K562 (cell line): ENCODE measurements around the gene GRIP1.

Source experiments
- CBX1 ChIP-seq: sonication (generic); IDR thresholded peaks from 2 replicates; pipeline ENCODE4 v1.6.1; 2016; ENCODE audit warnings: antibody characterized with exemption, low read depth, mild to moderate bottlenecking
- JUNB ChIP-seq: fragments of 450-650 bp; formaldehyde crosslinking; conservative IDR thresholded peaks from 2 replicates; pipeline ENCODE4 v1.4.0; 2020; ENCODE audit warnings: mild to moderate bottlenecking
- JUND ChIP-seq, 2 experiments: IDR thresholded peaks; 2 replicates in 1 of 2; 3 replicates in 1 of 2; pipeline ENCODE4 v1.6.1; 2011; ENCODE audit warnings: borderline replicate concordance in 2 of 2, low read depth in 2 of 2, low read length in 2 of 2, improper control_type of control experiment in 1 of 2, missing biosample characterization in 1 of 2, missing genetic modification characterization in 1 of 2, missing genetic modification reagents in 1 of 2
- KAT7 ChIP-seq: sonication (generic); formaldehyde crosslinking; IDR thresholded peaks from 2 replicates; pipeline ENCODE4 v1.8.0; 2022; ENCODE audit warnings: missing genetic modification reagents, mild to moderate bottlenecking, borderline replicate concordance
- MTF1 ChIP-seq: fragments of 250-450 bp; sonication (Bioruptor Pico); IDR thresholded peaks from 2 replicates; pipeline ENCODE4 v1.9.0; 2021; ENCODE audit warnings: moderate library complexity, mild to moderate bottlenecking, inconsistent platforms, borderline replicate concordance
- OTX1 ChIP-seq: fragments of 450-650 bp; formaldehyde crosslinking; IDR thresholded peaks from 2 replicates; pipeline ENCODE4 v1.4.0; 2022; ENCODE audit warnings: mild to moderate bottlenecking
- PHF8 ChIP-seq: fragments of 200-600 bp; sonication (generic); IDR thresholded peaks from 2 replicates; pipeline ENCODE4 v1.6.1; 2012; ENCODE audit warnings: mixed run types, mild to moderate bottlenecking, inconsistent platforms, low read length, moderate library complexity, borderline replicate concordance
- POLR2A ChIP-seq: fragments of 450-650 bp; conservative IDR thresholded peaks from 2 replicates; pipeline ENCODE4 v1.6.1; 2016
- SMAD1 ChIP-seq: fragments of 150-350 bp; IDR thresholded peaks from 2 replicates; pipeline ENCODE4 v1.6.1; 2014; ENCODE audit warnings: low read length, low read depth; ENCODE audit not compliant: partially characterized antibody
- YY1 ChIP-seq, 3 experiments: IDR thresholded peaks; 2 replicates each; pipeline ENCODE4 v1.6.1; 2011; ENCODE audit warnings: low read length in 2 of 3, mild to moderate bottlenecking in 2 of 3, moderate library complexity in 2 of 3, borderline replicate concordance in 1 of 3, control low read depth in 1 of 3, low read depth in 1 of 3; ENCODE audit not compliant: insufficient read depth in 3 of 3, insufficient replicate concordance in 2 of 3, control insufficient read depth in 1 of 3, insufficient read length in 1 of 3; ENCODE audit errors: extremely low read depth in 1 of 3
- ZNF143 ChIP-seq: sonication (generic); formaldehyde crosslinking; IDR thresholded peaks from 2 replicates; pipeline ENCODE4 v1.9.0; 2022; ENCODE audit warnings: mild to moderate bottlenecking, missing genetic modification reagents
- TF ChIP-seq, protein P1 (sequence below): fragments of 150-350 bp; conservative IDR thresholded peaks from 2 replicates; pipeline ENCODE4 v1.6.1; 2014; ENCODE audit warnings: low read length
- TF ChIP-seq, protein P2 (sequence below), 3 experiments: IDR thresholded peaks in 2 of 3; conservative IDR thresholded peaks in 1 of 3; 2 replicates each; pipeline ENCODE4 v1.5.1; 2011 to 2012; ENCODE audit warnings: low read length in 3 of 3, mild to moderate bottlenecking in 3 of 3, control low read depth in 2 of 3, improper control_type of control experiment in 1 of 3, inconsistent platforms in 1 of 3, low read depth in 1 of 3, mixed read lengths in 1 of 3, moderate library complexity in 1 of 3; ENCODE audit not compliant: insufficient read depth in 2 of 3
- TF ChIP-seq, protein P3 (sequence below): fragments of 250-450 bp; sonication (Bioruptor Pico); IDR thresholded peaks from 2 replicates; pipeline ENCODE4 v1.4.0; 2020; ENCODE audit warnings: mild to moderate bottlenecking, moderate library complexity

- TF ChIP-seq JUND (IDR thresholded peaks at IDR 0.05; ENCODE audit: borderline replicate concordance, low read depth, low read length), result no peak
- TF ChIP-seq JUND (tag; IDR thresholded peaks at IDR 0.05; ENCODE audit: borderline replicate concordance, low read depth, low read length), result no peak
- TF ChIP-seq ZNF143 (CRISPR knock-in tag), result no peak
- no peak for TF ChIP-seq CBX1
- no peak for TF ChIP-seq YY1 (IDR thresholded peaks at IDR 0.05; ENCODE audit: borderline replicate concordance in 1 of 3, control insufficient read depth in 1 of 3, extremely low read depth in 1 of 3, insufficient read depth in 3 of 3, insufficient read length in 1 of 3, insufficient replicate concordance in 2 of 3, low read depth in 1 of 3, low read length in 2 of 3)
- TF ChIP-seq KAT7 (CRISPR knock-in tag), result no peak
- TF ChIP-seq OTX1 (CRISPR knock-in tag), result no peak
- TF ChIP-seq, protein P1, sequence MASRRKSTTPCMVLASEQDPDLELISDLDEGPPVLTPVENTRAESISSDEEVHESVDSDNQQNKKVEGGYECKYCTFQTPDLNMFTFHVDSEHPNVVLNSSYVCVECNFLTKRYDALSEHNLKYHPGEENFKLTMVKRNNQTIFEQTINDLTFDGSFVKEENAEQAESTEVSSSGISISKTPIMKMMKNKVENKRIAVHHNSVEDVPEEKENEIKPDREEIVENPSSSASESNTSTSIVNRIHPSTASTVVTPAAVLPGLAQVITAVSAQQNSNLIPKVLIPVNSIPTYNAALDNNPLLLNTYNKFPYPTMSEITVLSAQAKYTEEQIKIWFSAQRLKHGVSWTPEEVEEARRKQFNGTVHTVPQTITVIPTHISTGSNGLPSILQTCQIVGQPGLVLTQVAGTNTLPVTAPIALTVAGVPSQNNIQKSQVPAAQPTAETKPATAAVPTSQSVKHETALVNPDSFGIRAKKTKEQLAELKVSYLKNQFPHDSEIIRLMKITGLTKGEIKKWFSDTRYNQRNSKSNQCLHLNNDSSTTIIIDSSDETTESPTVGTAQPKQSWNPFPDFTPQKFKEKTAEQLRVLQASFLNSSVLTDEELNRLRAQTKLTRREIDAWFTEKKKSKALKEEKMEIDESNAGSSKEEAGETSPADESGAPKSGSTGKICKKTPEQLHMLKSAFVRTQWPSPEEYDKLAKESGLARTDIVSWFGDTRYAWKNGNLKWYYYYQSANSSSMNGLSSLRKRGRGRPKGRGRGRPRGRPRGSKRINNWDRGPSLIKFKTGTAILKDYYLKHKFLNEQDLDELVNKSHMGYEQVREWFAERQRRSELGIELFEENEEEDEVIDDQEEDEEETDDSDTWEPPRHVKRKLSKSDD, result no peak
- TF ChIP-seq, protein P2, sequence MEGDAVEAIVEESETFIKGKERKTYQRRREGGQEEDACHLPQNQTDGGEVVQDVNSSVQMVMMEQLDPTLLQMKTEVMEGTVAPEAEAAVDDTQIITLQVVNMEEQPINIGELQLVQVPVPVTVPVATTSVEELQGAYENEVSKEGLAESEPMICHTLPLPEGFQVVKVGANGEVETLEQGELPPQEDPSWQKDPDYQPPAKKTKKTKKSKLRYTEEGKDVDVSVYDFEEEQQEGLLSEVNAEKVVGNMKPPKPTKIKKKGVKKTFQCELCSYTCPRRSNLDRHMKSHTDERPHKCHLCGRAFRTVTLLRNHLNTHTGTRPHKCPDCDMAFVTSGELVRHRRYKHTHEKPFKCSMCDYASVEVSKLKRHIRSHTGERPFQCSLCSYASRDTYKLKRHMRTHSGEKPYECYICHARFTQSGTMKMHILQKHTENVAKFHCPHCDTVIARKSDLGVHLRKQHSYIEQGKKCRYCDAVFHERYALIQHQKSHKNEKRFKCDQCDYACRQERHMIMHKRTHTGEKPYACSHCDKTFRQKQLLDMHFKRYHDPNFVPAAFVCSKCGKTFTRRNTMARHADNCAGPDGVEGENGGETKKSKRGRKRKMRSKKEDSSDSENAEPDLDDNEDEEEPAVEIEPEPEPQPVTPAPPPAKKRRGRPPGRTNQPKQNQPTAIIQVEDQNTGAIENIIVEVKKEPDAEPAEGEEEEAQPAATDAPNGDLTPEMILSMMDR (IDR thresholded peaks at IDR 0.05 in 2 of 3, conservative IDR thresholded peaks at IDR 0.05 in 1 of 3; ENCODE audit: insufficient read depth in 2 of 3, low read depth in 1 of 3, low read length in 3 of 3), result no peak
- no peak for TF ChIP-seq PHF8
- TF ChIP-seq POLR2A, result no peak
- no peak for TF ChIP-seq SMAD1
- no peak for TF ChIP-seq MTF1 (CRISPR knock-in tag)
- no peak for TF ChIP-seq JUNB (CRISPR knock-in tag)
- TF ChIP-seq, protein P3, sequence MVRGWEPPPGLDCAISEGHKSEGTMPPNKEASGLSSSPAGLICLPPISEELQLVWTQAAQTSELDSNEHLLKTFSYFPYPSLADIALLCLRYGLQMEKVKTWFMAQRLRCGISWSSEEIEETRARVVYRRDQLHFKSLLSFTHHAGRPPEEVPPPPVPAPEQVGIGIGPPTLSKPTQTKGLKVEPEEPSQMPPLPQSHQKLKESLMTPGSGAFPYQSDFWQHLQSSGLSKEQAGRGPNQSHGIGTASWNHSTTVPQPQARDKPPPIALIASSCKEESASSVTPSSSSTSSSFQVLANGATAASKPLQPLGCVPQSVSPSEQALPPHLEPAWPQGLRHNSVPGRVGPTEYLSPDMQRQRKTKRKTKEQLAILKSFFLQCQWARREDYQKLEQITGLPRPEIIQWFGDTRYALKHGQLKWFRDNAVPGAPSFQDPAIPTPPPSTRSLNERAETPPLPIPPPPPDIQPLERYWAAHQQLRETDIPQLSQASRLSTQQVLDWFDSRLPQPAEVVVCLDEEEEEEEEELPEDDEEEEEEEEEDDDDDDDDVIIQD (CRISPR knock-in tag), result no peak
Observed at GRCh38 chr12:66335746-66336145, 343.1 kb downstream of the GRIP1 start.
